Spleen (tissue), 7 donors: ENCODE data around the gene NTN1.

Source experiments
- POLR2A ChIP-seq, 3 donors: fragments of 450-650 bp; IDR thresholded peaks; one replicate each; pipeline ENCODE4 v1.5.1; 2017; ENCODE audit warnings: antibody characterized with exemption in 3 of 3, mild to moderate bottlenecking in 1 of 3
- TF ChIP-seq, protein P1 (sequence below), 11 experiments: fragments of 200-600 bp in 7 of 11; fragments of 450-650 bp in 4 of 11; sonication (generic) in 4 of 11; IDR thresholded peaks in 8 of 11; conservative IDR thresholded peaks in 3 of 11; 1 replicate in 7 of 11; 2 replicates in 4 of 11; pipeline versions ENCODE4 v1.4.0 to v1.8.0; 2016 to 2021; ENCODE audit warnings: antibody characterized with exemption in 11 of 11, inconsistent platforms in 4 of 11, mild to moderate bottlenecking in 1 of 11
- donor health status: DM: no; HTN: no; CAD: no; lungs with moderate emphysema.
- donor health status: DM: no; HTN: no; CAD: no.
- donor health status: DM: no; HTN: no; CAD: no.

DNA sequence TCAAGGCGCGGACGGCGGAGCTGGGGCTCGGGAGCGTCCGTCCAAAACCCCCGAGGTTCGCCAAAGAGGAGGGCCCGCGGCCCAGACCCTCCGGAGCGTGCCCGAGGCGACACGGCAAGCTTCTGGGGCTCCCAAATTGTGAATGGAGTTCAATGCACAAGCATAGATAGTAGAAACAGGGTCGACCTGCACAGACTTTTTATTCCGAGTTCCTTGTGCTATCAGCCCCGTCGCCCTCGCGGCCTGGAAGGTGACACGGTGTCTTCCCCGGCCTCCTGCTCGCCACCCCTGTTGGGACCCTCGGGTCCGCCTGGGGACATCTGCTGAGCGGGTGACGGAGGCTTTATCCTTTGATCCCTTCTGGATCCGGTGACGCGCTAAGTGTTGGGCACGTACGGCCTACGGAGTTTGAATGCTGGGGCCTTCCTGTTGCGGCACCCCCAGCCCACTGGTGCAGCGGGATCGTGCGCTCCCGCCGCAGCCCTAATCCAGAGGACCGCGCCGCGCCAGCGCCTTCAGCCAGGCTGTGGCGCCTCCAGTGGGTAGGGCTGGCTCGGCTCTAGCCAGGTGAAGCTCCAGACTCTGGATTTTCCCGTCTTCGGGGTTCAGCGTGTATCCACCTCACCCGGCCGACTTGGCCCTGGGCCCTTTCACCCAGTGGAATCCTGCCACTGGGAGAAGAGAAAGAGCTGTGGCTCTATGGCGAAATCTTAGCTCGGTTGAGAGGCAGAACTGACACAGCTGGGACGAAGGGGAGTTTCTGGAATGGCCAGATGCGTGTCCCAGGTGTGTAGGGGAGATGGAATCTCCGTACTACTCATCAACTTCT lies 17.0 kb upstream of the NTN1 start:
- TF ChIP-seq, protein P1, sequence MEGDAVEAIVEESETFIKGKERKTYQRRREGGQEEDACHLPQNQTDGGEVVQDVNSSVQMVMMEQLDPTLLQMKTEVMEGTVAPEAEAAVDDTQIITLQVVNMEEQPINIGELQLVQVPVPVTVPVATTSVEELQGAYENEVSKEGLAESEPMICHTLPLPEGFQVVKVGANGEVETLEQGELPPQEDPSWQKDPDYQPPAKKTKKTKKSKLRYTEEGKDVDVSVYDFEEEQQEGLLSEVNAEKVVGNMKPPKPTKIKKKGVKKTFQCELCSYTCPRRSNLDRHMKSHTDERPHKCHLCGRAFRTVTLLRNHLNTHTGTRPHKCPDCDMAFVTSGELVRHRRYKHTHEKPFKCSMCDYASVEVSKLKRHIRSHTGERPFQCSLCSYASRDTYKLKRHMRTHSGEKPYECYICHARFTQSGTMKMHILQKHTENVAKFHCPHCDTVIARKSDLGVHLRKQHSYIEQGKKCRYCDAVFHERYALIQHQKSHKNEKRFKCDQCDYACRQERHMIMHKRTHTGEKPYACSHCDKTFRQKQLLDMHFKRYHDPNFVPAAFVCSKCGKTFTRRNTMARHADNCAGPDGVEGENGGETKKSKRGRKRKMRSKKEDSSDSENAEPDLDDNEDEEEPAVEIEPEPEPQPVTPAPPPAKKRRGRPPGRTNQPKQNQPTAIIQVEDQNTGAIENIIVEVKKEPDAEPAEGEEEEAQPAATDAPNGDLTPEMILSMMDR (IDR thresholded peaks at IDR 0.05 in 8 of 11, conservative IDR thresholded peaks at IDR 0.05 in 3 of 11) = no peak
- no peak for TF ChIP-seq POLR2A (IDR thresholded peaks at IDR 0.05)
